ENCODE results near the gene NUDT3.
"Not testable (repeated sequence)": the region's sequence is repeated elsewhere in the genome, so short reads cannot be mapped to it uniquely, and the experiment has no call there.

Gene NUDT3

DNA sequence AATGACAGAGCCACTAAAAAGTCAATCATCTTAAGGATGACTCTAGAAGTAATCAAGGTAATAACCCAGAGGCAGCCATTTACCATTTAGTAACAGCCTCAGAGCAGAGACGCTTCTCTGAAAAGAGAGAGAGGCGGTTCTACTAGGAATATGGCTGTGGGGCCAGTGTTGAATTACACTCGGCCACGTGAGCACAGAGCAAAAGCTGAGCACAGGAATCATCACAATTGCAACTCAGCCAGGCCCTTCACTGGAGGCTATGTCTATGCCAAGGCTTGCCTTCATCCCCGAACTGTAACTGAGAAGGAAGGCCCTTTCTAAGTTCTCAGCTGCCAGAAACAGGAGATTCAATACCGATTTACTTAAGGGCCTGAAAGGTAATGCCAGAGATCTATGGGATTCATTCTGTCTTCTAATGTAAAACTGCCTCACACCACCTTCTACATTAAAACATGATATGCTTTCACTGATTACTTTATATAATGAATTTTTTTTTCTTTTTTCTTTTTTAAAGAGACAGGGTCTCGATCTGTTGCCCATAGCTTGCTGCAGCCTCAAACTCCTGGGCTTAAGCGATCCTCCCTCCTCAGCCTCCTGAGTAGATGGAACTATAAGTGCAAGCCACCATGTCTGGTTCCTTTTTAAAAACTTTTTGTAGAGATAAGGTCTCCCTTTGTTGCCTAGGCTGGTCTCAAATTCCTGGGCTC, 67.6 kb downstream of the NUDT3 start:
- Histone ChIP-seq H3K9me3 (ENCODE audit: control insufficient read depth in 2 of 2, low read length in 2 of 2) (no peaks in the 10 kb centered on the region), H3K4me1 (ENCODE audit: control insufficient read depth in 2 of 2, insufficient read depth in 2 of 2, low read length in 2 of 2) (no peaks in the 10 kb centered on the region), H3K36me3 (ENCODE audit: control insufficient read depth in 2 of 2, insufficient read depth in 2 of 2, low read length in 2 of 2) (no peaks in the 10 kb centered on the region), H3K27me3 (ENCODE audit: control insufficient read depth in 2 of 2, insufficient read depth in 2 of 2, low read length in 2 of 2) (no peaks in the 10 kb centered on the region), H3K9ac (ENCODE audit: low read depth in 1 of 2, low read length in 2 of 2) (no peak overlapping the region), H3K27ac (ENCODE audit: low read depth in 2 of 2, low read length in 2 of 2) (no peak overlapping the region), H3K4me3 (ENCODE audit: low read length in 2 of 2) (no peak overlapping the region)

DNA sequence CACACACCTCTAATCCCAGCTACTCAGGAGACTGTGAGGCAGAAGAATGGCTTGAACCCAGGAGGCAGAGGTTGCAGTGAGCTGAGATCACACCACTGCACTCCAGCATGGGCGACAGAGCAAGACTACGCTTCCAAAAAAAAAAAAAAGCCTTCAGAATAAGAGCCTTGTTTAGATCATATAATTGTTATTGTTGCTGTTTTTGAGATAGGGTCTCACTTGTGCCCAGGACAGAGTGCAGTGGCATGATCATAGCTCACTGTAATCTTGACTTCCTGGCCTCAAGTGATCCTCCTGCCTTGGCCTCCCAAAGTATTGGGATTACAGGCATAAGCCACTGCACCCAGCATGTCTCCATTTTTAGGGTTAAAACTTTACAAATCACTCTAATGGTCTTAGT, 68.2 kb downstream of the NUDT3 start:
- H3K4me1 ChIP-seq (ENCODE audit: control insufficient read depth in 2 of 2, insufficient read depth in 2 of 2, low read length in 2 of 2); H3K9ac ChIP-seq (ENCODE audit: low read depth in 1 of 2, low read length in 2 of 2); H3K27ac ChIP-seq (ENCODE audit: low read depth in 2 of 2, low read length in 2 of 2); H3K27me3 ChIP-seq (ENCODE audit: control insufficient read depth in 2 of 2, insufficient read depth in 2 of 2, low read length in 2 of 2); H3K4me3 ChIP-seq (ENCODE audit: low read length in 2 of 2); H3K9me3 ChIP-seq (ENCODE audit: control insufficient read depth in 2 of 2, low read length in 2 of 2); H3K36me3 ChIP-seq (ENCODE audit: control insufficient read depth in 2 of 2, insufficient read depth in 2 of 2, low read length in 2 of 2): not testable (repeated sequence)

DNA sequence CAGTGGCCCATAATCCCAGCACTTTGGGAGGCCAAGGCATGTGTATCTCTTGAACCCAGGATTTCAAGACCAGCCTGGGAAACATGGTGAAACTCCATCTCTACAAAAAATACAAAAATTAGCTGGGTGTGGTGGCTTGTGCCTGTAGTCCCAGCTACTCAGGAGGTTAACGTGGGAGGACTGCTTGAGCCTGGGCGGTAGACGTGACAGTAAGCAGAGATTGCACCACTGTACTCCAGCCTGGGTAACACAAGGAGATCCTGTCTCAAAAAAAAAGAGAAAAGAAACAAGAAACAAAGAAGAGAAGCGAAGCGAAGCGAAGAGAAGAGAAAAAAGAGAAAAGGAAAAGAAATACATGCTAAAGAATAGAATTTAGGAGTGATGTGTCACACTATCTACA, 69.2 kb downstream of the NUDT3 start:
- H3K9me3 ChIP-seq (ENCODE audit: control insufficient read depth in 2 of 2, low read length in 2 of 2) = no peaks in the 10 kb centered on the region
- H3K9ac ChIP-seq (ENCODE audit: low read depth in 1 of 2, low read length in 2 of 2) = no peak overlapping the region
- H3K36me3 ChIP-seq (ENCODE audit: control insufficient read depth in 2 of 2, insufficient read depth in 2 of 2, low read length in 2 of 2) = no peaks in the 10 kb centered on the region
- peaks cover 0 to 2% of the 10 kb centered on the region in 2 donors for H3K4me1 ChIP-seq (ENCODE audit: control insufficient read depth in 2 of 2, insufficient read depth in 2 of 2, low read length in 2 of 2)
- no peak overlapping the region for H3K27ac ChIP-seq (ENCODE audit: low read depth in 2 of 2, low read length in 2 of 2)
- no peaks in the 10 kb centered on the region for H3K27me3 ChIP-seq (ENCODE audit: control insufficient read depth in 2 of 2, insufficient read depth in 2 of 2, low read length in 2 of 2)
- no peak overlapping the region for H3K4me3 ChIP-seq (ENCODE audit: low read length in 2 of 2)

DNA sequence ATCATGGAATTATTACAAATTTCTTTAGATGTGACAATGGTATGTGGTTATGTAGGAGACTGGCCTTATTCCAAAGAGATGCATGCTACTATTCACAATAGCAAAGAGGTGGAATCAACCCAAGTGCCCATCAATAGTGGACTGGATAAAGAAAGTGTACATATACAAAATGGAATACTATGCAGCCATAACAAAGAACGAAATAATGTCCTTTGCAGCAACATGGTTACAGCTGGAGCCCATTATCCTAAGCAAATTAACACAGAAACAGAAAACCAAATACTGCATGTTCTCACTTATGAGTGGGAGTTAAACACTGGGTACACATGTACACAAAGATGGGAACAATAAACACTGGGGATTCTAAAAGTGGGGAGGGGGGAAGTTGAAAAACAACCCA, 69.7 kb downstream of the NUDT3 start:
- no peak overlapping the region for H3K4me3 ChIP-seq (ENCODE audit: low read length in 2 of 2)
- H3K4me1 ChIP-seq (ENCODE audit: control insufficient read depth in 2 of 2, insufficient read depth in 2 of 2, low read length in 2 of 2) = peaks cover 0 to 2% of the 10 kb centered on the region in 2 donors
- H3K9me3 ChIP-seq (ENCODE audit: control insufficient read depth in 2 of 2, low read length in 2 of 2) = no peaks in the 10 kb centered on the region
- H3K27me3 ChIP-seq (ENCODE audit: control insufficient read depth in 2 of 2, insufficient read depth in 2 of 2, low read length in 2 of 2) = no peaks in the 10 kb centered on the region
- no peak overlapping the region for H3K27ac ChIP-seq (ENCODE audit: low read depth in 2 of 2, low read length in 2 of 2)
- H3K9ac ChIP-seq (ENCODE audit: low read depth in 1 of 2, low read length in 2 of 2) = no peak overlapping the region
- no peaks in the 10 kb centered on the region for H3K36me3 ChIP-seq (ENCODE audit: control insufficient read depth in 2 of 2, insufficient read depth in 2 of 2, low read length in 2 of 2)

DNA sequence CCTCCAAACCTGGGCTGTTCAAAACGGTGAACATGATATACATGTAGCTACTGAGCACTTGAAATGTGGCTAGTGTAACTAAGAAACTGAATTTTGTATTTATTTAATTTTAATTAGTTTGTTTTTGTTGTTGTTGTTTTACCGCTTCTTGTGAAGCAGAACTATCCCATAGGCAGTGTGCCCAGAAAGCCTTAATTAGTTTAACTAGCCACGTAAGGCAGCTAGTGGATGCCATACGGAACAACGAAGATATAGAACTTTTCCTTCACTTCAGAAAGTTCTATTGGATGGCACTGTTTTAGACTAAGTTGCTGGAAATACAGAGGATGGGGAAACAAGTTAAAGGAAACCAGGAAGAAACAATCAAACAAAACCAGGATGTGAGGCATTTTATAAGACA, 70.6 kb downstream of the NUDT3 start:
- Histone ChIP-seq H3K9ac (ENCODE audit: low read depth in 1 of 2, low read length in 2 of 2) (no peak overlapping the region), H3K36me3 (ENCODE audit: control insufficient read depth in 2 of 2, insufficient read depth in 2 of 2, low read length in 2 of 2) (no peaks in the 10 kb centered on the region), H3K4me3 (ENCODE audit: low read length in 2 of 2) (no peak overlapping the region), H3K27me3 (ENCODE audit: control insufficient read depth in 2 of 2, insufficient read depth in 2 of 2, low read length in 2 of 2) (no peaks in the 10 kb centered on the region), H3K27ac (ENCODE audit: low read depth in 2 of 2, low read length in 2 of 2) (no peak overlapping the region), H3K4me1 (ENCODE audit: control insufficient read depth in 2 of 2, insufficient read depth in 2 of 2, low read length in 2 of 2) (peaks cover 0 to 4% of the 10 kb centered on the region in 2 donors), H3K9me3 (ENCODE audit: control insufficient read depth in 2 of 2, low read length in 2 of 2) (no peaks in the 10 kb centered on the region)

DNA sequence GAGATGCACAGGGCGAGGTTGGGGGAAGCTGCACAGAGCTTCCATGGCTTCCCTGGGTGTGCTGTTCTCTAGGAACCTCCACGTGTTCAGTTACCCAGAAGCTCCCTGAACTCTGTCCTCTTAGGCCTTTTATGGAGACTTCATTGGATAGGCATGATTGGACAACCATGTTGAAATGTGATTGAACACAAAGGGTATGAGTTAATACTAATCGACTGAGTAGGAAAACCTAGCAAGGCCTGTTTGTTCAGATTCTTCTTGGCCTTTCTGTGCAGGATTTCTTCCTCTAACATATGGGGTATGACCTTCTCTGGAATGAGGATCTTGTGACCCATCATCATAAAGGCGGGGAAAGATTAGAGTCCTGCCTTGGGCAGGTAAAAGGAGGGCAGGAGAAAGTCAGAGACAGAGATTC, 73.0 kb downstream of the NUDT3 start:
- H3K9ac ChIP-seq (ENCODE audit: low read depth in 1 of 2, low read length in 2 of 2) = no peak overlapping the region
- H3K4me3 ChIP-seq (ENCODE audit: low read length in 2 of 2) = no peak overlapping the region
- no peaks in the 10 kb centered on the region for H3K27me3 ChIP-seq (ENCODE audit: control insufficient read depth in 2 of 2, insufficient read depth in 2 of 2, low read length in 2 of 2)
- no peak overlapping the region for H3K27ac ChIP-seq (ENCODE audit: low read depth in 2 of 2, low read length in 2 of 2)
- peaks cover 0 to 4% of the 10 kb centered on the region in 2 donors for H3K4me1 ChIP-seq (ENCODE audit: control insufficient read depth in 2 of 2, insufficient read depth in 2 of 2, low read length in 2 of 2)
- H3K36me3 ChIP-seq (ENCODE audit: control insufficient read depth in 2 of 2, insufficient read depth in 2 of 2, low read length in 2 of 2) = no peaks in the 10 kb centered on the region
- H3K9me3 ChIP-seq (ENCODE audit: control insufficient read depth in 2 of 2, low read length in 2 of 2) = no peaks in the 10 kb centered on the region

DNA sequence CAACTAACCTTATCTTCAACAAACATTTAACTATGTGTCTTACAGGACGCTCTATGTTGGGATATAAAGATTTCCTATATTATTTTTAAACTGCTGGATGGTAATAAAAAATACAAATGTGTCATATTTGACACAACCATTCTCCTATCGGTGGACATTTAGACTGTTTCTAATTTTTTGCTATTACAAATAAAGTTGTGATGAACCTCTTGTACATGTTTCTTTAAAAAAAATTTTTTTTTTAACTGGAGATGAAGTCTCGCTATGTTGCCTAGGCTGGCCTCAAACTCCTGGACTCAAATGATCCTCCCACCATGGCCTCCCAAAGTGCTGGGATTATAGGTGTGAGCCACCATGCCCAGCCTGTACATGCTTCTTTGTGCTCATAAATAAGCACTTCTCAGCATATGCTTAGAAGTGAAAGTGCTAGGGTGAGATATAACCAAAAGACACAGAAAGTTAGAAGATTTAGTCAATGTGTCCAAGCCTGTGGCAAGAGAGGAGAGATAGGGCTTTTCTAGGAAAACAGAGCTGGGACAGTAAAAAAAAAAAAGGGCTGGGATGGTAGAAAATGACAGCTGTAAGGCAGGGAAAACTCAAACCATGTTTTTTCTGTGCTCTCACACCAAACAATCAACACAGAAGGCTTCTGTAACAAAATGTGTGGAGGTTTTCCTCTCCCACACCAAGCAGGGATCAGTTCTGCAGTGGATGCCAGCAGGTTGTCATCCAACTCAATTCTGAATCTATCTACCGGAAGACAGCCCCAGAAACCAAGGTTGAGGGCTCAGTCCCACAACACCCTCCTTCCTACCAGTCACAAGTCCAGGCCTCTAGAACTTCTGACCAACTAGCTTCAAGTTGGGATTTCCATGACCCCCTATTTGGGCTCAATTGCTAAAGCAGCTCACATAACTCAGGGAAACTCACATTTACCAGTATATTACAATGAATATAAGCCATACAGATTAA, 73.7 kb downstream of the NUDT3 start:
- Histone ChIP-seq H3K9me3 (ENCODE audit: control insufficient read depth in 2 of 2, low read length in 2 of 2) (no peaks in the 10 kb centered on the region), H3K36me3 (ENCODE audit: control insufficient read depth in 2 of 2, insufficient read depth in 2 of 2, low read length in 2 of 2) (no peaks in the 10 kb centered on the region), H3K9ac (ENCODE audit: low read depth in 1 of 2, low read length in 2 of 2) (no peak overlapping the region), H3K27ac (ENCODE audit: low read depth in 2 of 2, low read length in 2 of 2) (no peak overlapping the region), H3K4me3 (ENCODE audit: low read length in 2 of 2) (no peak overlapping the region), H3K4me1 (ENCODE audit: control insufficient read depth in 2 of 2, insufficient read depth in 2 of 2, low read length in 2 of 2) (peaks cover 0 to 4% of the 10 kb centered on the region in 2 donors), H3K27me3 (ENCODE audit: control insufficient read depth in 2 of 2, insufficient read depth in 2 of 2, low read length in 2 of 2) (no peaks in the 10 kb centered on the region)

DNA sequence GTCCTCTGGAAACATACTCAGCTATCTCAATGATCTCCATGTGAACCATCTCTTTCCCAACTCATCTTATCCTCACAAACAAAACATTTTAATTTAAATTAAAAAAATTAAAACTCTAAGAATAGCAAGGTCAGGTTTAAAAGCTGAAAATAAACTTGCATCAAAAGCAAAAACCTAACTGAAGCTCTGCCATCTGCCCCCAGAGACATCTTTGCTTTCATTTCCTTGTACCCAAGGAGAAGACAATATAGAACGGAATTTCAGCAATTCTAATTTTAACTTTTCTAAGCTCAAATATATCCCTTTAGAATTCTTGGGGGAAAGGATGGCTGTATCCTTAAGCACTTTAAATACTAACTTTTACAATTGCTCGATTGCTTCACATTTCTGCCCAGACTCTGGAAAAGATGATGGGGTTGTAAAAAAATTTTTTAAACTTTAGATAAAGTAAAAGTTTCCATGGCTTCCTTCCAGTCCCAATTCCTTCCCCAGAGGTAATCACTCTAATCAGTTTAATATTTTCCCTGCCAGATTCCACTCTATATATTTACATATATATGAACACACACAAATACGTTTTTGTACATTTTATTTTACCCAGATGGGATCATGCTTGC, 74.5 kb downstream of the NUDT3 start:
- Histone ChIP-seq H3K4me3 (ENCODE audit: low read length in 2 of 2) (no peak overlapping the region), H3K4me1 (ENCODE audit: control insufficient read depth in 2 of 2, insufficient read depth in 2 of 2, low read length in 2 of 2) (peaks cover 0 to 4% of the 10 kb centered on the region in 2 donors), H3K36me3 (ENCODE audit: control insufficient read depth in 2 of 2, insufficient read depth in 2 of 2, low read length in 2 of 2) (no peaks in the 10 kb centered on the region), H3K9ac (ENCODE audit: low read depth in 1 of 2, low read length in 2 of 2) (peak overlapping the region in 1 of 2 donors; percentile 7), H3K27me3 (ENCODE audit: control insufficient read depth in 2 of 2, insufficient read depth in 2 of 2, low read length in 2 of 2) (no peaks in the 10 kb centered on the region), H3K9me3 (ENCODE audit: control insufficient read depth in 2 of 2, low read length in 2 of 2) (no peaks in the 10 kb centered on the region), H3K27ac (ENCODE audit: low read depth in 2 of 2, low read length in 2 of 2) (no peak overlapping the region)

DNA sequence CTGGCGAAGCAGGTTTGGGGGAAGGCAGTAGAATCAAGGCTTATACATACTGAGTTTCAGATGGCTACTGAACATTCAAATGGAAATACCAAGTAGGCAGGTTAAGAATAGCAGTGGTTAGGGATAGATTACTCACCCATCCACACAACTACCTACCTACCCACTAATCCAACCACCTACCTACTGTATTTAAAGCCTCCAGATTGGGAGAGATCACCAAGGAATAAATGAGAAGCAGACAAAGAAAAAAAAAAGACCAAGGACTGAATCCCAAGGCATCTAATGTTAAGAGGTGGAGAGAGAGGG, 75.3 kb downstream of the NUDT3 start:
- Histone ChIP-seq H3K27me3 (ENCODE audit: control insufficient read depth in 2 of 2, insufficient read depth in 2 of 2, low read length in 2 of 2) (no peaks in the 10 kb centered on the region), H3K4me3 (ENCODE audit: low read length in 2 of 2) (no peak overlapping the region), H3K9ac (ENCODE audit: low read depth in 1 of 2, low read length in 2 of 2) (no peak overlapping the region), H3K9me3 (ENCODE audit: control insufficient read depth in 2 of 2, low read length in 2 of 2) (no peaks in the 10 kb centered on the region), H3K36me3 (ENCODE audit: control insufficient read depth in 2 of 2, insufficient read depth in 2 of 2, low read length in 2 of 2) (no peaks in the 10 kb centered on the region), H3K4me1 (ENCODE audit: control insufficient read depth in 2 of 2, insufficient read depth in 2 of 2, low read length in 2 of 2) (peaks cover 0 to 4% of the 10 kb centered on the region in 2 donors), H3K27ac (ENCODE audit: low read depth in 2 of 2, low read length in 2 of 2) (no peak overlapping the region)

All from mucosa of rectum (tissue), 2 donors.